GM18861 (cell line): ENCODE results near the gene CYBC1.
"Not testable (repeated sequence)": the region's sequence is repeated elsewhere in the genome, so short reads cannot be mapped to it uniquely, and the experiment has no call there.

Experiments used
- ATAC-seq: cut with Tn5 transposase; IDR thresholded peaks from one replicate; pipeline ENCODE4 v1.9.1; 2021; ENCODE audit not compliant: unreplicated experiment

The CYBC1 gene

DNA sequence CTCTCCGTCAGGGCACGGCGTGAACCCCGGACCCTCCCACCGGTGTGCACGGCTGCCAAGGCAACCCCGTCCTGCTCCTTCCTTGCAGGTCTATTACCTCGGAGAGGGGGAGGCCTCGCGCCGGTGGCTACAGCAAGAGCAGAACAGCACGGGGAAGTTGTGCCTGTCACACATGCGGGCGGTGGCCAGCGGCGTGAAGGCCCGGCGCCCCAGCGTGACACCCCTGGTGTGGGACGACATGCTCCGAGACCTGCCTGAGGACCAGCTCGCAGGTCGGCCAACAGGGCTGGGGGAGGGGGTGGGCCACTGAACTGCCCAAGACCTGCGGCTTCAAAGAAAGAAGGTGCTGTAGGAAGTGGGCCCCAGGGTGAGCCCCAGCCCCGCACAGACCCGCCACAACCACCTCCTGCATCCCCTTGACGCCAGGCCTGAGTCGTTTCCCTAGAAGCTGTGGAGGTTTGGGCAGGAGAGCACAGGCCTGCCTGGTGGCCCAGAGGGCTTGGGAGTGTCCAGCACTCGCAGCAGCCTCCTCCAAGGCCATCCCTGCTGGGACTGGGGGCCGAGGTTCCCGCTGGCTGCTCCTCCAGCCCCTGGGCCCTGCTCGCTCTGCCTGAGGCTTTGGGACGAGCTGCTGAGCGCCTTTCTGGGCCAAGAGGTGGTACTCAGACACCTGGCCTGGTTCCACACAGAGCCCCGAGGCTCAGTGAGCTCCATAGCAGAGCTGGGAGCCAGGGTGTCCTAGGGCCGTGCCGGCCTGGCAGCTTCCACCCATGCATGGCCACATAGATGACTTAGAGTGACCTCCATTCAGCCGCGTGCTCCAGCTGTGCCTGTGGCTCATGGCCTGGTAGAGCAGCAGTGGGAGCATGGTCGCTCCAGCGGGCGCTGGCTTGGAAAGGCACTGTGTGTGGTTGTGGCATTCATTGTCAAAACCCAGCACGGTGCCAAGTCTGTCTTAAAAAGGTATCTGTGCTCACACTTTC is 14.7 kb downstream of the CYBC1 start:
- no peak for ATAC-seq

- ATAC-seq = no peak
Observed at GRCh38 chr17:82435103-82435502, 15.4 kb downstream of the CYBC1 start.

DNA sequence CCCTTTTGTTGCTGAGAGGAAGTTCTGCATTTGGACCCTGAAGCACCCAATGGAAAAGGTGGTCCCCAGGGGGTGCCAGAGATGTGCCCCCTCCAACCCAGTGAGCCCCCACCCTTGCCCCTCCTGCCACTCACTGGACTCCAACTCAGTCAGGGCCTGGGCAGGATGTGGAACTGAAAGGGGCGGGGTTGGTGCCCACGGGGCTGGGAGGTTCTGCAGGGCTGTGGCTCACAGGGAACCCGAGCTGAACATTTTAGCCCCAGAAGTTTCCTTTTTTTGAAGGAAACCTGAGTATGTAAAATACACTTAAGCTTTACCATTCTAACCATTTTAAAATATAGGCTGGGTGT is 16.4 kb downstream of the CYBC1 start:
- ATAC-seq = no peak

GRCh38 chr17:82433560-82434215 is 16.9 kb downstream of the CYBC1 start:
- no peak for ATAC-seq

GRCh38 chr17:82432017-82432416 is 18.5 kb downstream of the CYBC1 start:
- no peak for ATAC-seq

DNA sequence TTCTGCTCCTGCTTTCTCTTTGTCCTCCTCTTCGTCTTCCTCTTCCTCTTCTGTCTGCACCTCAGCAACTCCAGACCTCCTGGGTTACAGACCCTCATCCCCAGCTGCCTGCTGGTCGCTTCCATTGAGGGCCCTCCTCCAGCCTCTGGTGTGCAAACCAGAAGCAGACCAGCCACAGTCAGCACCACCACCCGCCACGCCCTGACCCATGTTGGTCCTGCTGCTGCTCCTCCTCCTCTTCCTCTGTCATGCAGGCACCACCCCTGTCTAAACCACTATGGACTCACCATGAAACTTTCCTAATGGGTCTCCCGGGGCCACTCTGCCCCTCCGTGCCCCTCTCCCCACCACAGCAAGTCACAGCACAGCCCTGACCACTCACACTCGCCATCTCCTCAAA is 20.7 kb downstream of the CYBC1 start:
- no peak for ATAC-seq

- ATAC-seq = no peak
Observed at GRCh38 chr17:82428546-82428945, 22.0 kb downstream of the CYBC1 start.

- ATAC-seq = no peak
Observed at GRCh38 chr17:82424863-82425159, 25.7 kb downstream of the CYBC1 start.

DNA sequence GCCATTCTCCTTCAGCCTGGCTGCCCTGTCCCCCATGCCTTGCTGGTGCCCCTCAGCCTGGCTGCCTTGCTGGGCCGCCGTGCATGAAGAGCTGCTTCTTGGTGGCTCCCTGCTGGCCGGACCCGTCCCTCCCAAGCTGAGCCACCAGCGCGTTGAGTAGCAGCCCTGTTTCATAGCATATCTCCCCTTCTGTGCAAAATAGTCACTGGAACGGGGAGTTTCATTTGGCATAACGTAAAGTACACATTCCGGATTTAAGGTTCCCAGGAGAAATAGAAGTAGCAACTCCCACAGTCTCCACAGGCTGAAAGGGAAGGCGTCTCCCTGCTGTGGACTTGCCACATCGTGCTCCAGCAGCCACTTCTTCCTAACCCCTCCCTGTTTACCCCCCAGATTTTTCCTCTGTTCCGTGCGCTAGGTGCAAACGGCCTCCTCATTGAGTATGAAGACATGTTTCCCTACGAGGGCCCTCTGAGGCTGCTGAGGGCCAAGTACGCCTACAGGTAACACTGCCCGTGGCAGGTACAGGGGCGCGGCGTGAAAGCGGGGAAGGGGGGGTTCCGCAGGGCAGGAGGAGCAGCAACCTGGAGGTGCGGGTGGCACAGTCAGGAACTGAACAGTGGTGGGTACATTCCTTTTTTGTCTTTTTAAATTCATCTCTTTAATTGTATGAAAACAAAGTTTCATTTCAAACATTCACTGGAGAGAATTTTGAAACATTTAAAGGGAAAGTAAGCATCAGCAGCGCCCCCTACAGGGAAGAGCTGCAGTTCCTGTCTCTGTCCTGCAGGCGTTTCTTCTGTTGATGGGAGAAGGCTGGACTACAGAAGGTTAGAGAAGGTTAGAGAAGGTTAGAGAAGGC is 26.3 kb downstream of the CYBC1 start:
- ATAC-seq = no peak

DNA sequence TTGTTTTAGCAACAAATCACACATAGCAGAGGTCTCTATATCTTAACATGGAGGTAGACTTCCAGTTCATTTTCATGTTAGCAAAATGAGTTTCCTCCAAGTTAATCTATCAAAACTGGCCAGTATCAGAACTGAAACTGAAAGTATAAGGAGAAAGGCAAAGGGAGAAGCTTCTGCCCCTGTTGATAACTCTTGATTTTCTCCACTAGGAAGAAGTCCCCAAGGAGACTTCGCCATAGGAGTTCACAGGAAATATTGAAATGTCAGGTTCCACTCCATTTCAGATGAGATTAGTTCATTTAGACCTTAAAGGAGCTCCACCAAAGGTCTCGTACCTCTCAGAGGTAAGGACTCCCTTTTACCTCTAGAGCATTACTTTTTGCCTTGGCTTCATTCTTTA is 31.0 kb downstream of the CYBC1 start:
- ATAC-seq = no peak

DNA sequence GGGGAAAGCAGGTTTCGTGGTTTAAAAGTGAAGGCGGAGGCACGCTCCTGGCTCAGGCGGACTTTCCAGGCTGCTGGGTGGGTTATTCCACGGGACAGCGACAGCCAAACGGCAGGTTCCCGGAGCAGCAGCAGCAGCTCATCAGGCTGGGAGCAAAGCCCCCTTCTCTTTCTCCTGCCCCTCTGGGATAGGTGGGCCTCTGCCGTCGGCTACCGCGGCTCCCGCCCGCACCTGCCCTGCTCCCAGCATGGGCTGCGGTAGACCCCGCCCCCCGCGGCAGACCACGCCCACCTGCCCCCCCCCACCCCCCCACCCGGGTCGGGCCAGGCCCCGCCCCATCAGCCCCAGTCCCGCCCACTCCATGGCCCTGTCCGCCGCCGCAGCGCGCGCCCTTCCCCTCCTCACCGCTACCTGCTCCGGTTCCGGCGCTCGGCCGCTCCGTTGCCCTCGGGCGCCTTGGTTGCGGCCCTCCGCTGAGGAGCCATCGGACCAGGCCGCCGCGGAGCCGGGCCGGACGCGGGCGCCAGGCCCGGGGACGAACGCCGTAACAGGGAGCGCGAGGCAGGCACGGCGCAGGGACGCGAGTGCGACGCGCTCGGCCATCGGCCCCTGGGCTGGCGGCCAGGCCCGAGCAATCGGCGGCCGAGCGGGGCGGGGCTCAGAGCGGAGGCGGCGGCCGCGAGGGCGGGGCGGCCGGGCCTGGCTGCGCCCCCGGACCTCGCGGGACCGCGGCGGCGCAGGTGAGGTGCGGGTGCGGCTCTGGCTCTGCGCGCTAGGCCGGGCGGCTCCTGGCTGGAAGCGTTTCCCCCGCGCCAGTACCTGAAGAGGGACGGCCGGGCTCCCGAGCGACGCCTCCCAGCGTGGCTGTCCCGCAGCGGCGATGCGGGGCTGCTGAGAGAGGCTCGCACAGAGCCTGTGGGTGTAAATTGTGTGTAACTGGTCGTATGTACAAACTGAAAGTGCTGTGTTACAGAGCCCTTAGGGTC is 32.3 kb downstream of the CYBC1 start, which contains the start of the genes HEXD and OGFOD3:
Gene HEXD, plus strand, starts transcription at position 347 of the 986 bp plus-strand sequence. CDS start 1,453 bp downstream, outside the sequence.
Gene OGFOD3, minus strand, starts transcription at position 586 of the 986 bp plus-strand sequence. Its CDS starts 101 bp downstream, at position 485.
- ATAC-seq = peak; percentile 85

- no peak for ATAC-seq
Observed at GRCh38 chr17:82416771-82417170, 33.8 kb downstream of the CYBC1 start.

- ATAC-seq = no peak
Observed at GRCh38 chr17:82416264-82416663, 34.3 kb downstream of the CYBC1 start.

- no peak for ATAC-seq
Observed at GRCh38 chr17:82415786-82416185, 34.8 kb downstream of the CYBC1 start.

GRCh38 chr17:82415336-82415735 is 35.2 kb downstream of the CYBC1 start:
- no peak for ATAC-seq

GRCh38 chr17:82414548-82415281 is 35.8 kb downstream of the CYBC1 start:
- ATAC-seq = no peak

- ATAC-seq = no peak
Observed at GRCh38 chr17:82412535-82413520, 37.7 kb downstream of the CYBC1 start.

GRCh38 chr17:82412081-82412480 is 38.5 kb downstream of the CYBC1 start:
- not testable (repeated sequence) for ATAC-seq
